Fibroblast of lung (primary cell): Measurements from ENCODE around the gene GRK5.

Source experiments
- CTCF ChIP-seq, 2 donors: IDR thresholded peaks in 1 of 2; conservative IDR thresholded peaks in 1 of 2; 1 replicate in 1 of 2; 2 replicates in 1 of 2; pipeline ENCODE4 v1.5.1; 2011 to 2012; ENCODE audit warnings: low read length in 2 of 2, control low read depth in 1 of 2, inconsistent platforms in 1 of 2, low read depth in 1 of 2, mild to moderate bottlenecking in 1 of 2
- EZH2 ChIP-seq: IDR thresholded peaks from 2 replicates; pipeline ENCODE4 v1.5.1; 2012; ENCODE audit warnings: low read length, control low read depth, mild to moderate bottlenecking; ENCODE audit errors: missing control alignments

GRCh38 chr10:119259345-119259744 lies 52.0 kb downstream of the GRK5 start:
- no peak for TF ChIP-seq CTCF (conservative IDR thresholded peaks at IDR 0.05 in 1 of 2, IDR thresholded peaks at IDR 0.05 in 1 of 2; ENCODE audit: low read depth in 1 of 2, low read length in 2 of 2)
- no peak for TF ChIP-seq EZH2
